Ovary (tissue), 9 donors: ENCODE data around the gene ATP1A3. TPM values are rescaled to one million over a fixed set of nuclear protein-coding genes. Genes with fewer than 3 reads are reported as not detected.

Experiments
- DNase-seq, 5 donors: peaks; one replicate each; pipeline ENCODE4 v3.0.0-alpha.2; 2019 to 2020
- H3K27ac ChIP-seq, 2 donors: fragments of 200-600 bp; one replicate each; pipeline versions ENCODE4 v1.5.1 to v1.8.0; 2019 to 2022
- H3K27me3 ChIP-seq: fragments of 200-600 bp; one replicate; pipeline ENCODE4 v1.8.0; 2022
- H3K36me3 ChIP-seq: fragments of 200-600 bp; sonication (generic); one replicate; pipeline ENCODE4 v1.5.1; 2019
- H3K4me1 ChIP-seq: one replicate; pipeline ENCODE4 v1.8.1; 2013; ENCODE audit warnings: mild to moderate bottlenecking, moderate library complexity; ENCODE audit not compliant: insufficient read depth
- H3K4me3 ChIP-seq: fragments of 200-600 bp; sonication (generic); one replicate; pipeline ENCODE4 v1.5.1; 2017
- H3K9me3 ChIP-seq, 2 donors: fragments of 200-600 bp in 1 of 2; sonication (generic) in 1 of 2; one replicate each; pipeline versions ENCODE4 v1.5.1 to v1.8.1; 2013 to 2019; ENCODE audit warnings: mild to moderate bottlenecking in 1 of 2, moderate library complexity in 1 of 2
- CTCF ChIP-seq, 3 donors: fragments of 450-650 bp in 2 of 3; fragments of 200-600 bp in 1 of 3; IDR thresholded peaks; one replicate each; pipeline versions ENCODE4 v1.5.1 to v1.8.0; 2016 to 2022; ENCODE audit warnings: antibody characterized with exemption in 3 of 3, mild to moderate bottlenecking in 1 of 3
- EP300 ChIP-seq: sonication (generic); formaldehyde crosslinking; IDR thresholded peaks from one replicate; pipeline ENCODE4 v1.6.1; 2017; ENCODE audit warnings: antibody characterized with exemption
- POLR2A ChIP-seq: fragments of 450-650 bp; IDR thresholded peaks from one replicate; pipeline ENCODE4 v1.6.1; 2017; ENCODE audit warnings: antibody characterized with exemption, mild to moderate bottlenecking, moderate library complexity
- WGBS, 3 donors: extraction: QIAGEN DNeasy Blood & Tissue Kit in 1 of 3; methylation state at CpG; one replicate each; pipeline versions ENCODE4 v1.1.5 to v1.1.7; 2013 to 2017; 5-methylcytosine and 5-hydroxymethylcytosine counted together
- intact Hi-C, 4 donors: fragments of 100-400 bp; cut with DNase I; formaldehyde crosslinking; loops; one replicate each; pipeline versions ENCODE4 v1.11.0 to v1.15.1; 2022 to 2023
- polyA plus RNA-seq, 2 donors: library from polyadenylated mRNA; stranded (reverse); fragments of 200-250 nt in 1 of 2; fragments of 350-450 nt in 1 of 2; fragmentation: Illumina TruSeq in 1 of 2; extraction: RNeasy Lipid Tissue Mini Kit (QIAGEN cat#74804) in 1 of 2; gene quantifications; one replicate each; pipeline ENCODE4 v1.2.3, GENCODE V29; 2013 to 2014
- total RNA-seq, 7 donors: library from RNA; depleted of rRNA in 2 of 7; stranded (reverse); fragments of >200 nt in 2 of 7; fragmentation: NEBNext Ultra II Directional in 3 of 7; extraction: Animal tissue kit (Norgen Biotek cat#: 25700) in 3 of 7; gene quantifications; one replicate each; pipeline versions ENCODE4 v1.1.0 to v1.2.4, GENCODE V29; 2016 to 2023
- donor health status: DM: no; HTN: no; CAD: no; lungs with moderate emphysema.
- donor health status: DM: no; HTN: no; CAD: no.
- donor health status: Bipolar disorder and iron deficiency.
- donor health status: DM: yes; HTN: yes; CAD: no.
- donor health status: DM: no; HTN: no; CAD: no.
- donor health status: DM: yes; HTN: yes; CAD: no.

The ATP1A3 gene
- total and polyA plus RNA-seq, 9 donors = 0.02 to 0.33 (median 0.32) TPM; not detected in 6

DNA sequence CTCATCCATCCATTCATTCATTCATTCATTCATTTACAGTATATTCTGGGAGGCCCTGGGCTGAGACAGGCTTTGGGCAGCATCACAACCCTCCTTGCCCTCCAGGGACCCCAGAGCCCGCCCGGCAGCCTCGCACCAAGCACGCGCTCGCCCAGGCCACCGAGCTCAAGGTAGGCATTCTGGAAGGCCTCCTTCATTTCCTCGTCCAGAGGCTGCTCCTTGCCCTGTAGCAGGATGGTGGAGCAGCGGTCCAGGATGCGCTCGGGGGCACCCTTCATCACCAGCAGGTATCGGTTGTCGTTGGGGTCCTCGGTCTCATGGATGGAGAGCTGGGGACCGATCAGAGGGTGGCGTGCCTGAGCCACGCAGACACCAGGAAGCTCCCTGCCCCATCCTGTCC, 15.6 kb downstream of the ATP1A3 start:
- 81 to 89% (median 85%) methylated on average over 17 of the region's 17 CpGs for WGBS, 3 donors

GRCh38 chr19:41977916-41978315, 16.1 kb downstream of the ATP1A3 start:
- H3K4me1 ChIP-seq = no peaks in the 10 kb centered on the region
- 73 to 81% (median 77%) methylated on average over 22 of the region's 22 CpGs for WGBS, 3 donors

More for the DNA sequence above, 15.6 kb downstream of the ATP1A3 start:
- Histone ChIP-seq H3K9me3 (no peaks in the 10 kb centered on the region), H3K4me3 (no peak overlapping the region), H3K36me3 (no peaks in the 10 kb centered on the region), H3K27ac (no peak overlapping the region), H3K4me1 (no peaks in the 10 kb centered on the region), H3K27me3 (no peaks in the 10 kb centered on the region)
- DNase-seq = no peak
- intact Hi-C loops = no loop called here
- TF ChIP-seq CTCF (IDR thresholded peaks at IDR 0.05) (no peak), POLR2A (no peak), EP300 (no peak)

GRCh38 chr19:41974652-41975051, 19.4 kb downstream of the ATP1A3 start:
- Histone ChIP-seq H3K36me3 (no peaks in the 10 kb centered on the region), H3K27ac (no peak overlapping the region), H3K9me3 (no peaks in the 10 kb centered on the region), H3K4me3 (no peak overlapping the region), H3K4me1 (no peaks in the 10 kb centered on the region), H3K27me3 (no peaks in the 10 kb centered on the region)
- intact Hi-C loops = no loop called here
- WGBS, 3 donors = 53 to 70% (median 61%) methylated on average over 8 of the region's 8 CpGs
- TF ChIP-seq CTCF (IDR thresholded peaks at IDR 0.05) (no peak), POLR2A (no peak), EP300 (no peak)
- DNase-seq = no peak

More at GRCh38 chr19:41977916-41978315, 16.1 kb downstream of the ATP1A3 start:
- no peak for TF ChIP-seq POLR2A
- no peak for TF ChIP-seq EP300
- no peak for TF ChIP-seq CTCF (IDR thresholded peaks at IDR 0.05)
- H3K36me3 ChIP-seq = no peaks in the 10 kb centered on the region
- H3K27ac ChIP-seq = no peak overlapping the region
- H3K4me3 ChIP-seq = no peak overlapping the region
- DNase-seq = no peak
- H3K27me3 ChIP-seq = no peaks in the 10 kb centered on the region
- intact Hi-C loops = no loop called here
- H3K9me3 ChIP-seq = no peaks in the 10 kb centered on the region

DNA sequence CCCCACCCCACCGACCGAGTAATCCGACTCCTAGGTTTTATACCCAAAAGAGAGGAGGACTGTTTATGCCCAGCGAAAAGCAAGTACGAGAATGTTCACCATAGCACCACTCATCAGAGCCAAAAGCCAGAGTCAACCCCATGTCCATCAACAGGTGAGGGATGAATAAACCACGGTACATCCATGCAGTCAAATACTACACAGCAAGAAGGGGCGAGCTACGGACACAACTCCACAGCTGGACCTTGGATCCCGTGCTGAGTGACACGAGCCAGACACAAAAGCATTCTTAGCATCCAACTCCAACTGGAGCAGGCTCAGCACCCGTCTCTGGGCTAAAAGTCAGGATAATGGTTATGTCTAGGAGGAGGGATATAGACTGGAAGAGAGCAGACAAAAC, 22.7 kb downstream of the ATP1A3 start:
- Histone ChIP-seq H3K9me3 (no peaks in the 10 kb centered on the region), H3K27me3 (no peaks in the 10 kb centered on the region), H3K36me3 (no peaks in the 10 kb centered on the region), H3K4me3 (no peak overlapping the region), H3K27ac (no peak overlapping the region), H3K4me1 (no peaks in the 10 kb centered on the region)
- no peak for TF ChIP-seq EP300
- no peak for TF ChIP-seq CTCF (IDR thresholded peaks at IDR 0.05)
- no peak for TF ChIP-seq POLR2A
- WGBS, 3 donors = 76 to 82% (median 78%) methylated on average over 11 of the region's 11 CpGs
- intact Hi-C loops = no loop called here
- no peak for DNase-seq
